ENCODE measurements around the gene PLXNA2.

The PLXNA2 gene

DNA sequence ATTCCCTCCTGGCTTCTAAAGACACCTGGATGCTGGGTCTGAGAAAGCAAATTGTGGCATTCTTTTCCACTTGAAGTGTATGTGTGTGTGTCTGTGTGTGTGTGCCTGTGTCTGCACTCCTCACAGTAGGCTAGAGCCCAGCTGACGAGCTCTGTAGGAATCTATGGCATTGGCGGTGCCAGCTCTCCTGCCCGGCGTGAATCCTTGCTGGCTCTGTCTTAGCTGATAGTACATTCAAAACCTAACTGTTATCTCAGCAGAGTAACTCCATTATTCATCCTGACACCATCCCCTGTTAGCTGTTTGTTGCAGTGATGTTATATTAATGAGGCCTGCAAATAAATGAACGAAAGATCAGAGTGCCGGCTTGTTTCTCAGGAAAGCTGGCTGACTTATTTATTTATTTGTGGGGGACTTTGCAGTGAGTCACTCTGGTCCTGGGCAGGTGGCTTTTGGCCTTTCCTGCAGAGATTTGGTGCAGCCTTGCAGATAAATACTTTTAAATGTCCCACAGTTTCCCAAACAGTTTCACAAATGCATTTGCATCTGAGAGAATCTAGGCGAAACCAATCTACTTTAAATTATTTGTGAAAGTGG lies 172.7 kb downstream of the PLXNA2 start:
- DNase-seq (ENCODE audit: low read depth in 1 of 2, low spot score in 1 of 2): no peak

DNA sequence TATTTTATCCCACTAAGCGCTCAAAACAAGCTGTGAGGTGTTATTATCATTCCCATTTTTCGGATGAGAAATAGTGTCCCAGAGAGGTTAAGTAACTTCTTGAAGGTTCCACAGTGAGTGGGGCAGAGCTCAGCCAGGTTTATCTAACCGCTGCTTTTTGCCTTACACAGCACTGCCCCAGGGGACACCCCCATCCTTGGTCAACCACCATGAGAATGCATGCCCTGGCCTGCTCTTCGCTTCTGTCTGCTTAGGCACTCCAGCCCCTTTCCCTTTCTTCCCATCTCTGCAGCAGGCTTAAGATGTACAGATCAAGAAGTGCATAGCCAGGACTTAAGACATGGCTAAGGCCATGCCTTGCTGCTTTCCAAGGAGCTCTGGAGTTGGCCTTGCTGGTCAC lies 174.3 kb downstream of the PLXNA2 start:
- no peak for DNase-seq (ENCODE audit: low read depth in 1 of 2, low spot score in 1 of 2)

DNA sequence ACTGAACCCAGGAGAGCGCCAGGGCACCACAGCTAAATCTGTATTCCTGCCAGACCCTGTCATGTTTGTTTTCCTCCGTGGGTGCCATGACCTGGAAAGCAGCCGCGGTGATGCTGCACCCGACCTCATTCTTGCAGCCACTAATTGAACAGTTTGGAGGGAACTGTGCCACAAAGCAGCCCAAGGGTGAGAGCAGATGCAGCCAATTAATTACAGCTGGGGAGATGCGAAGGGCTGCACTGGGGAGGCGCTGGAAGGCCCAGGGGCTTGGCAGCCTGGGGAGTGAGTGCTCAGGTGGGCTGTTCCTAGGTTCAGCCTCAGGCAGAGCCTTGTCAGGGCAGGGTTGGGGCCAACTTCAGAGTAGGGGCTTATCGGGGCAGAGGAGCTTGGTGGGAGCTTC lies 174.9 kb downstream of the PLXNA2 start:
- no peak for DNase-seq (ENCODE audit: low read depth in 1 of 2, low spot score in 1 of 2)

DNA sequence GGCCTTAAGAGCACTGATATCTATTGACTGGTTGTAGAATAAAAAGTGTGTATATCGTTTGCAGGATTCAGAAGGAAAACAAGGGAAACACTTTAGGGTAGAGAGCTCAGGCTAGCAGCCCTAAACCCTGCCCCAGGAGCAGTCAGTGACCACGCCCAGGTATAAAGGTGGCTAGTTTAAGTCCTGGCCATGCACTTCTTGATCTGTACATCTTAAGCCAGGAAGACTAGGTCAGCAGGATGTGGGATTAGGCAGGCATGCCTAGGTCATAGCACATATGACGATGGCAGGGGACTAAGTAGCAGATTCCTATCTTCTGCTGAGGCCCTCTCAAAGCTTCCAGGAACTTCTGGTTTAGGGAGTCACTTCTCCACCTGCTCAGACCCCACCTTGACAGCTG lies 175.3 kb downstream of the PLXNA2 start:
- no peak for DNase-seq (ENCODE audit: low read depth in 1 of 2, low spot score in 1 of 2)

DNA sequence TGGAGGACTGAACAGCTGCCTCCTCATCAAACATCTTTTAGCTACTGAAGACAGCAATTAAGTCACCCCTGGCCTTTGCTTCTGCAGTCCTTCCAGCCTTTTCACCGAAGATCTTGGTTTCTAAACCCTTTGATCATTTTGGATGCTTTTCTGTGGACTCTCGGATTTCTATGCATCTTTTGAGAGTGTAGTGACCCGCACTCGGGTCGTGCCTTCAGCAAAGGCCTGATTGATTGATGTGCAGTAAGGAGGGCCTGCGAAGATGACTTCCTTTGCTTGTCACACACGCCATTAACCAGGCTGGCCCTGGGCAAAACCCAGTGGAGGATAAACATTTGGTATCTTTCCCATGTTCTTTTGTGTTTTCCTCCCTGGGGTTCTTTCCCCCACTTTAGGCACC lies 175.8 kb downstream of the PLXNA2 start:
- no peak for DNase-seq (ENCODE audit: low read depth in 1 of 2, low spot score in 1 of 2)

DNA sequence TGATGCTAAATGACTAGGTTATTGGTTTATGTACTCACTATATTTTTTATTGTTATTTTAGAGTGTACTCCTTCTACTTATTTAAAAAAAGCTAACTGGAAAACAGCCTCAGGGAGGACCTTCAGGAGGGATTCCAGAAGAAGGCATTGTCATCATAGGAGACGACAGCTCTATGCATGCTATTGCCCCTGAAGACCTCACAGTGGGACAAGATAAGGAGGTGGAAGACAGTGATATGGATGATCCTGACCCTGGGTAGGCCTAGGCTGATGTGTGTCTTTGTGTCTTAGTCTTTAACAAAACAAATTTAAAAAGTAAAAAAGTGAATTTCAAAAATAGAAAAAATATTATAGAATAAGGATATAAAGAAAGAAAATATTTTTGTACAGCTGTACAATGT lies 177.6 kb downstream of the PLXNA2 start:
- no peak for DNase-seq (ENCODE audit: low read depth in 1 of 2, low spot score in 1 of 2)

DNA sequence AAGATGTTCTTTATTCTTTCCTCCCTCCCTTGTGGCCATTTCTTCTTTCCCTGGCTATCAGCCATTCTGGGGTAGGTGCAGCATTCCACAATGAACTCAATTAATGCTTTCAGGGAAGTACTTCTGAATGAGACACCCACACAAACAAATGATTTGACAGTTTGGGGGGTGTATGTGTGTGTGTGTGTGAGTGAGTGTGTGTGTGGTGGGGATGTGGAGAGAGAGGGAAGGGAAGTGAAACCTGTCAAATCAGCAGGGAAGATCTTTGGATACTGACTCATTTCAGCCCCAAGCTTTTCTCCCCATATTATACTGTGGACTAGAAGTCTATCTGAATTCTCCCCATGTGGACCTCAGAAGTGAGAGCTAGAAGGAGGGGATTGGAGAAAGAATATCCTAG lies 178.3 kb downstream of the PLXNA2 start:
- DNase-seq (ENCODE audit: low read depth in 1 of 2, low spot score in 1 of 2): no peak

DNA sequence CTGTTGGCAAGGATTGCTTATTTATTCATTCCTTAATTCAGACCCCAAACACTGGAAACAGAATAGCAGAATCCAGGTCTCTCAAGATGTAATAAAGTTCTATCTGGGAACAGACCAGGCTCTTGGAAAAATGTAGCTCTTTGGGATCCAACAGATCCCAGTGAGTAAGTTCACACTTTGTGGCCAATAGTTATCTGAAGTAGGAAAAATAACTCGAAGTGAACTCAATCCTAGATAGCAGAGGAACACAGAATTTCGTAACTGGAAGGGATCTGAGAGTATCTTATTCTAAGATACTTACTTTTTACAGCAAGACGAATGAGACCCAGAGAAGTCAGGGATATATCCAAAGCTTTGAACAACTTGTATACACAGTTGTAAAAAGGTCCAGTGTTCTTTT lies 182.6 kb downstream of the PLXNA2 start:
- DNase-seq (ENCODE audit: low read depth in 1 of 2, low spot score in 1 of 2): no peak

DNA sequence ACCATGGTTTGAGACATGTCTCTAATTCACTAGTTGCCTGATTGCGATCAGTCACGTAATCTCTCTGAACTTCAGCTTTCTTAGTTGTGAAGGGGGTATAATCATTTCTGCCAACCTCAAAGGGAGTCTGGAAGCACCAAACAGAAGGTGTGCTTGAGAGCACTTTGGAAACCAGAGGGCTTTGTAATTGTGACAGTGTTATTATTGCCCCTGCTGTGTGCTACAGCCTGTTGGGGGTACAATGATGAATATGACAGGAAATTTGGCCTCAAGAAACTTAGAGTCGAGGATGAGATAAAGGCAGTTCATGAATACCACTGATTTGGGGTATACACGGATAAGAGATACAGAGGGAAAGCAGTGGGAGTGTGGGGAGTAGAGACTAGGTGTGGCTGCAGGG lies 183.1 kb downstream of the PLXNA2 start:
- DNase-seq (ENCODE audit: low read depth in 1 of 2, low spot score in 1 of 2): no peak

DNA sequence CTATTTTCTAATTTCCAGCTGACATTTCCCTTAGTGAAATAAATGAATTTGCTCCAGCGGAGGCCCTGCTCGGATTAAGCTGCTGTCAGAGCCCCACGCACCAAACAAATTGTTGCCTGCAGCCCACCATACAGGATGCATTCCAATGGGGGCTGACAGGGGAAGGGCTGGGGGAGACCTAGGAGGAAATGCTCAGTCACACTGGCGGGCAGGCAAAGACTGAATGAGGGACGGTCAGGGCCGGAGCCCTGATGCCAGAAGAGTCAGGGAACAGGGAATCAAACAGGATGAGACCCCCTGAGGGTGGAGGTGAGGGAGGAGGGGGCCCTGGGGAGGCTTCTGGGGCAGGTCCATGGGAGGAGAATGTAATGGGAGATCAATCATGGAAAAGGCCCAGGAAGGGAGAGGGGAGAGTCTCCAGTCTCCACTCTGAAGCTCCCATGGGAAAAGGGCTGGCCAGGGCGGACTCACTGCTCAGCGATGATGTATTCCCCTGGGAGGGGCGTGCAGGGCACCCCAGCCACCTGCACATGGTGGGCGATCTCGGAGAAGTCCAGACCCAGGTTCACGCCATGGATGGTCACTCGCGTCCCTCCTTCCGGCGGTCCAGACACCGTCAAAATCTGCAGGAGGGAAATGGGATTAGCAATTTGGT lies 183.8 kb downstream of the PLXNA2 start:
- no peak for DNase-seq (ENCODE audit: low read depth in 1 of 2, low spot score in 1 of 2)

DNA sequence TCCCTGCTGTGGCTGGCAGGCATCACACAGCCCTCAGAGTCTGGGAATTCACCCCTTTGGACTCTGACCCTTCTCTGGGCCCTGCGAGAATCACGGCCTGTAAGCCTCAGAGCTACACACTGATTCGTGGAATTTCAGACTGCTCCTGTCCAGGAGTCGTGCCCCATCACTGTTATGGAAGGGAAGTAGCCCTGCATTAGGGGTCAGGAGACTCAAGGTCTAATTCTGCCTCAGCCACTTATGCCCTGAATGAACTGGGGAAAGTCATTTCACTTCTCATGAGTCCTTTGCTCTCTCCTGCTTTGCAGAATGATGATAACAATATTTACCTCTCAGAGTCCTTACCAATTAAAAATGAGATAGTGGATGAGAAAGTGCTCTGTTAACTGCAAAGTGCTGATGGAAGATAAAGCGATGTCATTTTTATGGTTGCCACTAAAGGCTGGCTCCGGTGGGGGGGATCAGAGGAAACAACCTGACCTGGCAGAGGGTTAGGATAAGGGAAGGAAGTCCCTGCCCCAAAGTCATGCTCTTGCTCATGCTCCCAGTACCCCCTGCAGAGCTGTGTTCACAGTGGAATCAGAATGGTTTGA lies 184.7 kb downstream of the PLXNA2 start:
- no peak for DNase-seq (ENCODE audit: low read depth in 1 of 2, low spot score in 1 of 2)

DNA sequence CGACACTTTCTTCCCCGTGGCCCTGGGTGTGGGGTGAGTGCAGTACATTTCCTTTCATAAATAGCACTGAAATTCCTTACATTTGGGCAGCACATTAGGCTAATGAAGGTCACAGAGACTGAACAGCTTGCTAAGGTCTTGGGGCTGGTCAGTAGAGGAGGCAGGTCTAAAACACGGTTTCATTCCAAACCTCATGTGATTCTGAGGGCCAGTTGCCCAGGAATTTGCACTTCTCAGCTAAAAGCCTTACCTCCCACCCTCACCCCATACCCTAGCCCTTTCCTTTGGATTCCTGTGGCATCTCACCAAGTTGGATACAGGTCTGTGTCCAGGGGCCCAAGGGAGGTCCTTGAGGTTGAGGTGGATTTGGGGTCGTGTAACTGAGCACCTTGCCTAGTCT lies 185.4 kb downstream of the PLXNA2 start:
- no peak for DNase-seq (ENCODE audit: low read depth in 1 of 2, low spot score in 1 of 2)

DNA sequence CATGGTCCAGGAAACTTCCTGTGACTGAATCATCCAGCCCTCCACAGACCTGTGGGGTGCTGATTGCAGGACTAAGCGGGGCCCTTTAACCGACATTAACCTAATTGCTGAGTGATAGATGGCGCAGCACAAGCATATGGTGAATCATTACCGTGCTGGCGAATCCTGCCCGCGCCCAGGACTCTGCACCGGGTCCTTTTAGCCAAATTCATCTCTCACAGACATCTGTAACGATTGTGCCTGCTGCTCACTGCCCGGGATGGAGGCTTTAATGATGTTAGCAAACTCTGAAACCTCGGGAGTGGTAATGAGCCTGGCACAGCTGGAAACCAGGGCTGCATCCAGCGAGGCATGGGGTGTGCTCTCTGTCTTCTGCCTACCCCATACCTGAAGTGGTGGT lies 185.9 kb downstream of the PLXNA2 start:
- no peak for DNase-seq (ENCODE audit: low read depth in 1 of 2, low spot score in 1 of 2)

DNA sequence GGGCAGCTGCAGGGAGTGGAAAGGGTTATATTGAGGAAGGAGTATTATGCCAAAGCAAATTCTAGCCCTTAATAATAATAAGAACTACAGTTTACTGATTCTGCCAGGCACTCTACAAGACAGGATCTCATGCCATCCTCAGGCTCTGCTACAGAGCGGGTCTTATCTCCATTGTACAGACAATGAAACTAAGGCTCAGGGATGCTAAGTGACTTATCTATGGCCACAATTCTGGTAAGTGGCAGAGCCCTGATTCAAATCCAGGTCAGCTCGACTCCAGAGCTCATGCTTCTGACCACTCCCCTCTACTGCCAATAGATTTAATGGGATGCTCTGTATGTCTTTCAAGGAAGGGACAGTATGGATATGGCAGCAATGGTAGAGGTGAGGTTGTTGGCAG lies 187.1 kb downstream of the PLXNA2 start:
- no peak for DNase-seq (ENCODE audit: low read depth in 1 of 2, low spot score in 1 of 2)

DNA sequence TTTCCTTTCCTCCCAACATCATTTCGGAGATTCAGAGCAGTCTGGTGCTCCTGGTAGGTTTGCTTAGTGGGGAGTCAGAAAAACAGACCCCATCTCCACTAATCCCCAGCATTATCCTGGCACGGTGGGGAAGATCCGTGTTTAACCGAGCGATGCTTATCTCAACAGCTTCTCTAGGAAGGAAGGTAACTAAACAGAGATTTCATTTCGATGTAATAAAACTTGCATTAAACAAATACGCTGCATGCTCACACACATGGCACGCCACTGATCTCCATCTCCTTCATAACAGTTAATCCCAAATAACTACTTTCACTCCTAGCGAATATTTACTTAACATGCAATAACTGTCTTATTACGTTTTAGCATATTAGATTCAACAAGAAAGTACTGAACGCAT lies 188.6 kb downstream of the PLXNA2 start:
- DNase-seq (ENCODE audit: low read depth in 1 of 2, low spot score in 1 of 2): no peak

DNA sequence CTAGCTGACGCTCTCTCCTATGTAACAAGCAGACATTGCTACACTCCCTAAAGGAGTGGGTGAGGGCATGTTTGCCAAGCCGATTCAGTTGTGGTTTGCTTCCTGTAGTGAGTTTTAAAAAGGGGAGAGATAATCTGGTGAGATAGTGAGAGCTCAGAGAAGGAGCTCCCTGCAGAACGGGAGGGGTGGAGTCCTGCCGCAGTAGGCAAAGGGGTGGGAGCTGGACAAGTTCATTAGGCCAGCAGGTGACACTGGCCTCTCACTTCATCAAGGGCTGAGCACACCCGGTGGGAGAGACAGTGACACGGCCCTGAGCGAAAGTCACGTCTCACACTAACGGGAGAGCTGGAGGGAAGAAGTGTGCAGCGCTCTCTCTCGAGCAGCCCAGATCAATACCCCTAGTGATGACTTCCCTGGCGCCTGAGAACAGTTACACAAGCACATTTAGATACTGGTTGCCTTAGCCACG lies 189.2 kb downstream of the PLXNA2 start:
- DNase-seq (ENCODE audit: low read depth in 1 of 2, low spot score in 1 of 2): no peak

DNA sequence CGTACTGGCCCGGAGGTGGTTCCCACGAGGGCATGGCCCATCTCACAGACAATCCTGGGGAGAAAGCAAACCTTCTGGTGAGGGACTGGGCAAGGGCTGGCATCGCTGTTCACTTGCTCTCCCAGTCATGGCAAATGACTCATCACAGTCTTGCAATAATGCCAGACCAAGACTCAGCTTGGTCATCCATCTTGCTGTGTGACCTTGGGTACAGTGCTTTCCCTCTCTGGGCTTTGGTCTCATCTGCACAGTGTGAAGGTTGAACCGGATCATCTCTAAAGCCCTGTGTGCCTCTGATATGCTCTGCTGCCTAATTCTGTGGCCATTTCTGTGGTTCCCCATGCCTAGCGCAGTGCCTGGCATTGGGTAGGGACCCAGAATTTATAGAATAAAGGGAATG lies 189.7 kb downstream of the PLXNA2 start:
- no peak for DNase-seq (ENCODE audit: low read depth in 1 of 2, low spot score in 1 of 2)

DNA sequence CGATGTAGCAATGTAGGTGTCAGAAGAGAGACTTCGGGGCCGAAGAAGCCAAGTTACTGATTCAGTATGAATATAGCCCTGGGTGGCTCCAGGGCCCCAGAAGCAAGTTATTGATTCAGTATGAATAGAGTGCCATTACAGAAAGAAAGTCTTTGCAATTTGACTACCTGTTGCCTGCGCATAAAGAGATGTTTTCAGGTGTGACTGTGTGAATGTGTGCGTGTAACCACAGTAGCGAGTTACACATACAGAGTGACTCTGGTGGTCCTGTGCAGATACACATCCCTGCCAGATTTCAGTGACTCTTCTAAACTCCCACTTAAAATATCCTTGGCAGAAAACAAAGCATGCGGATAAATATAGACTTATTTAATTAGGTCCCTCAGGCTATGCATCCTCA lies 190.5 kb downstream of the PLXNA2 start:
- DNase-seq (ENCODE audit: low read depth in 1 of 2, low spot score in 1 of 2): no peak

DNA sequence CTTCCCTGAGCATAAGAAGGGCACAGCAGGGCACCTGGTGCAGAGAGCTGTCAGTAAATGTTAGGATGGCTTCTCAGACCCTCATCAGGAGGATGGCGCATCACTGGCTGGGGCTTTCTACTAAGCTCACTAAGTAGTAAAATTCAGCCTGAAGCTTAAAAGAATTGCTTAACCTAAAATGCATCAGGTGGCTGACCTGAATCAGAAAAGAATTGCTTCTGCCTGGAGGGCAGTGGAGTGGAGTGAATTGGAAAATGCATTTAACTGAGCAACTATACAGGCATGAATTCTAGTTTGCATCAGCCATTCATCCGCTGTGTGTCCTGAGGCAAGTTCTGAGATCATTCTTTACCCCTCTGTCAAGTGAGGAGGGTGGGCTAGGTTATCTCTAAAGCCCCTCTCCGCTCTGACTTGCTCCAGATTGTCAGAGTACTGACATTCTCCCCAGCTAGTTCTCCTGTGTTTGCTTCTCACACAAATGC lies 191.2 kb downstream of the PLXNA2 start:
- no peak for DNase-seq (ENCODE audit: low read depth in 1 of 2, low spot score in 1 of 2)

DNA sequence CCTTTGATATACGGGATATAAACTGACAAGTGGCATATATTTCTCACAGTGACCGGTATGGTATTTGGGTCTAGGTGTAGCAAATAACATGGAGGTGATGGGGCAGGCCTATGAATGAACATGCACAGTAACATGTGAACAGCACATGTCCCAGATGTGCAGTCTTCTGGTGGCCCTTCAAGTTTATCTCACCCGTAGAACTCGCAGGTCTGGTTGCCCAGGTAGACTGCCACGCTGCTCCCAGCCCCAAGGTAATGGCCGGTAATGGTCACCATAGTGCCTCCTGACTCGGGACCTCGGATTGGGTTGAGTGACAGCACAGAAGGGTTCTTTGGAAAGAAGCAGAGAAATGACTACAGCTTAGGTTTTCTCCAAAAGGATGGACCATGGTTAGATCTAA lies 192.0 kb downstream of the PLXNA2 start:
- no peak for DNase-seq (ENCODE audit: low read depth in 1 of 2, low spot score in 1 of 2)

DNA sequence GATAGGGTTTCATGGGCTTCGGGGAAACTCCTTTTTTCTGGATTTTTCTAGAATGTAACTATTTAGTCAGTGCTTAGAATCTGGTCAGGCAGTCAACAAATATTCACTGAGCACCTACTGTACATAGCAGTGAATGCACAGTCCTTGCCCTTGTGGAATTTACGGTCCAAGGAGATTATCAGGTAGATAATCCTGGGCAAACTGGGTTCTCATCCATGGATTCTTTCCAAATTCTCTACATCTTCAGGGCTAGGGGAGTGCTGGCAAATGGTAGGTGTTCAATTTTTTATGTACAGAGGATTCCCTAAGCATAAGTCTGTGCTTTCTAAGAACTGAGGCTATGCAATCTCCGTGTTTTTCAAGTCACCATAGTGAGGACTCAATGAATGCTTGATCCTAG lies 192.5 kb downstream of the PLXNA2 start:
- no peak for DNase-seq (ENCODE audit: low read depth in 1 of 2, low spot score in 1 of 2)

DNA sequence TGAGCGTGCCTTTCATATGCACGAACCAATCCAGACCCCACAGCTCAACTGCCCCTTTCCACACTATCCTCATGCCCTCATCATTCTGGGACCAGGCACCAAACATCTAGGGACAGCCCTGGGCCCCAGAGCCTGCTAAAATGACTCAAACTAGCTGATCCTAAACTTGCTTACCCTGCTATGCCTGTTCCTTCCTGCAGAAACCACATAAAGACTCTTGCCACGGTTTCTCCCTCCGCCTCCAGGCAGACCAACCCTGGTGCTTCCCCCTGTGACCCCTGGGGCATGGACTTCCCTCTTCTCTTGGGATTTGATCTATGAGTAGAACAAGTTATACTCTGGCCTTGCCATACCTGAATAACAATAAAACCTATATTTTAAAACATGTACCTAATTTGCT lies 195.3 kb downstream of the PLXNA2 start:
- no peak for DNase-seq (ENCODE audit: low read depth in 1 of 2, low spot score in 1 of 2)

DNA sequence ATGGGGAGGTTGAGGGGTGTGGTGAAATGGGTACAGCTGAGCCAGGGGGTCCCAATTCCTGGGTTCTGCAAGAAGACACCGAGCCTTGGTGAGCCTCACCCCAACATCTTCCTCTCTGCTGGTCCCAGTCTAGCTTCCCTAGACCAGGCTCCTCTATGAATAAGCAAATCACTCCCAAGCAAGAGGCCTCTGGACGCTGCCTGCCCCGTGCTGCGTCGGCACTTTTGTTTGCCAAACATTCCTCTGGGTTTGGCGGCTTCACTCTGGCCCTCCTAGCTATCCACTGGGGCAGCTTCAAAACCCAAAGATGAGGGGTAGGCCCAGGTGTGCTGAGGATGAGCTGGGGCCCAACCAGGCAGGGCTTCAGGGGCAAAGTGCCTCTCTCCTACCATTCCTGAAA lies 196.2 kb downstream of the PLXNA2 start:
- no peak for DNase-seq (ENCODE audit: low read depth in 1 of 2, low spot score in 1 of 2)

Data from stimulated activated CD4-positive, alpha-beta T cell treated with anti-CD3 and anti-CD28 coated beads, Interleukin-15, amount 100 ng/mL, for 1 hour (primary cell).